HG03060 (cell line): ENCODE results near the gene CBLC.

ENCODE experiments used
- ATAC-seq: cut with Tn5 transposase; IDR thresholded peaks from one replicate; pipeline ENCODE4 v1.9.1; 2021; ENCODE audit warnings: low read depth, moderate number of reproducible peaks; ENCODE audit not compliant: unreplicated experiment

CBLC gene

DNA sequence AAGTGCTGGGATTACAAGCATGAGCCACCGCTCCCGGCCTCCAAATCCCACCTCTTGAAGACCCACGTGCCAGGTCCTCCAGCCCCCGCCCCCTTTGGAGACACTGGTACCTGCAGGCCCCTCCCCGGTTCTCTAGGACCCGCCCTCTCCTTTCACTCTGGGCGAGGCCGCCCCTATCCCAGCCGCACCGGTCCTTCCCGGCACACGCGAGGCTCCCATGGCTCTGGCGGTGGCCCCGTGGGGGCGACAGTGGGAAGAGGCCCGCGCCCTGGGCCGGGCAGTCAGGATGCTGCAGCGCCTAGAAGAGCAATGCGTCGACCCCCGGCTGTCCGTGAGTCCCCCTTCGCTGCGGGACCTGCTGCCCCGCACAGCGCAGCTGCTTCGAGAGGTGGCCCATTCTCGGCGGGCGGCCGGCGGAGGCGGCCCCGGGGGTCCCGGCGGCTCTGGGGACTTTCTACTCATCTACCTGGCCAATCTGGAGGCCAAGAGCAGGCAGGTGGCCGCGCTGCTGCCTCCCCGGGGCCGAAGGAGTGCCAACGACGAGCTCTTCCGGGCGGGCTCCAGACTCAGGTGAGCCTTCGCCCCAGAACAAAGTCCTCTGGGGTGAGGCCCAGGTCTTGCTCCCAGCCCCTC, at the start of gene CBLC:
TSS of gene CBLC (plus strand) at position 176 of the 633 bp plus-strand sequence. CDS start at position 218, 42 bp downstream.
- ATAC-seq = no peak

GRCh38 chr19:44728178-44728577, 49.5 kb upstream of the CBLC start:
- ATAC-seq = no peak

- ATAC-seq = no peak
These were observed 48.1 kb upstream of the CBLC start for GRCh38 chr19:44729516-44730033.

GRCh38 chr19:44731081-44731480, 46.6 kb upstream of the CBLC start:
- no peak for ATAC-seq

DNA sequence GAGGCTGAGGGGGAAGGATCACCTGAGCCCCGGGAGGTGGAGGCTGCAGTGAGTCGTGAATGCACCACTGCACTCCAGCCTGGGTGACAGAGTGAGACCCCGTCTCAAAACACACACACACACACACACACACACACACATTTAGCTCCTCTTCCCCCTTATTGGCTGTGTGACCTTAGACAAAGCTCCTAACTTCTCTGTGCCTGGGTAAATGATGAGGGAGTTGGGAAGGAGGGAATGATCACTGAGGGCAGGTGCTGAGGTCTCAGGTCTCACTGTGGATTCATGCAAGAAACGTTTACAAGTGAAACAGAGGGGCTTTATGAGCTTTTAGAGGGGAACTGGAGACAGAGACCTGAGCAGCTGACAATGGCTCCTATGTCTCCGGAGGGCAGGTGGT, 46.1 kb upstream of the CBLC start:
- ATAC-seq = no peak

DNA sequence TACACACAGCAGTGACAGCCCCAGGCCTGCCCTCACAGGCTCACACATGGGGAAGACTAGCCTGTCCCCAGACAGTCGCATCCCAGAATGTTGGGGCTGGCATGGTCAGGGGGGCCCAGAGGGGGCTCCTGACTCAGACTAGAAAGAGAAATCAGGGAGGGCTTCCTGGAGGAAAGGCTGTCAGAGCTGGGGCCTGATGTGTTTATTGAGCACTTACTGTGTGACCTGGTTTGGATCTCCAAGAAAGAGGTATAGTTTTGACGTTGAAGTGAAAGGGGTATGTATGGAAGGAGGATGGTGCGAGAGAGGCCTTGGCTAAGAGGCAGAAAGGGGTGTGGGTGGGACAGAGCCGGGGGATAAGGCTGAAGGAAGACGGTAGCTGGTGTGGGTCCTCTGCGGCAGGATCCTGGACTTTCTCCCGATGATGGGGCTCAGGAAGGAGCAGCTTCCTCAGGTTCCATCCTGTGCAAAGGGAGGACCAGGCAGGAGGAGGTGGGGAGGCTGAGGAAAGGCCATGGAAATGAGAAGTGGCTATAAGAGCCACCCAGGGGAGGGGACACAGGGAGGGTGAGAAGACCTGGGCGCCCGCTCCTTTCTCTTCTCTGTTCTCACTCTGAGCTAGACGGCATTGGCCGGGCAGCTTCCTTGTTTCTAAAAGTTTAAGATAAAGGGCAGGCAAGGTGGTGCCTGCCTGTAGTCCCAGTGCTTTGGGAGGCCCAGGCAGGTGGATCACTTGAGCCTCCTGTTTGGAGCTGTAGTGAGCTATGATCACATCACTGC, 45.3 kb upstream of the CBLC start:
- no peak for ATAC-seq

- no peak for ATAC-seq
These were observed 43.3 kb upstream of the CBLC start for GRCh38 chr19:44734357-44734756.

DNA sequence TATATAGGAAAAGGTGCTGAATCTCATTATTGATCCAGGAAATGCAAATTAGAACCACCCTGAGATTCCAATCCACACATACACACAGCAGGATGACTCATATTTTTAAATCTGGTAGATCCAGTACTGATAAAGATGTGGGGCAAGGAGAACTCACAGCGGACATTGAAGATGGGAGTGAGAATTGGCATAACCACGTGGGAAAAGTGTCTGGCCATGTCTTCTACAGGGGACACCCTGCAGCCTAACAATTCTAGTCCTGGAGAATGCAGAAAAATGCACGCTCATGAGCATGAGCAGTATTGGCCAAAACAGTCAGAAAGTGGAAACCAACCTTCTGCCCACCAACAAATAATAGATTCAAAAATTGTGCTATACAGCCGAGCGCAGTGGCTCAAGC, 42.7 kb upstream of the CBLC start:
- ATAC-seq = no peak

GRCh38 chr19:44737238-44738071, 40.2 kb upstream of the CBLC start:
- ATAC-seq = no peak

GRCh38 chr19:44738136-44738535, 39.6 kb upstream of the CBLC start:
- ATAC-seq = no peak

DNA sequence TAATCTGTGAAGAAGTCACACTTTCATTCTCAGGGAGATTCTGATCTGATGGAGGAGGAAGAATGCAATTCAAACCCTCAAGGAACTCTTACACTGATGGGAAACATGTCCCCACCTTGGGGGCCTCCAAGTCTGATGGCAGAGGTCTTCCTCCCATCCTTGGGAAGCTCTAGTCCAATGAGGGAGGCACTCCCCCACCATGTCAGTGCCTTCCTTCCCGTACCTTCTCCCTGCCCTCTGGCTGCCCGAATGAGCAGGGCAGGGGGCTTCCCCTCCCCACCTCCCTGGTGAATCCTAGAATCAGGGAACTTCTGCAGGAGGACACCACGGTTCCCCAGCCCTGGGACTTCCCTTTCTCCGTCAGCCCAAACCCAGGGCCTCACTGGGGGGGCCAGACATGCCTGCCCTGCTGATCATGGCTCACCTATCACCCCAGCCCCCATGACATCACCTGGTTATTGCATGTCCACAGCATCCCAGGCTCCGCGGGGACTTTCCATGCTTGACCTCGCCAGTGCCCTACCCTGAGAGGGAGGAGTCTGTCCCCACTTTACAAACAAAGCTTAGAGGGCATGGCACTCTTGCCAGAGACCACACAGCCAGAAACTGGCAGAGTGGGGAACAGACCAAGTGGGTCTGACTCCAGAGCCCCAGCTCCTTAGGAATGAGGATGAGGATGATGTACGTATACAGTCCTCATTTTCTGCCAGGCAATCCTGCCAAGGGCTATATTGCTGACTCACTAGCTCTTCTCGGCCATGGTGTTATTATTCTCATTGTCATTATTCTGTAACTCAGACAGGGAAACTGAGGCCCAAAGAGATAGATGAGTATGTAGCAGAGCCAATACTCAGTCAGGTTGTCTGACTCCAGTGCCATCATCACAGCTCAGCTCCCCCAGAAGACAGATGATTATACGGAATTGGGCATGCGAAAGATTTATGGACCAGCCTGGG, 38.8 kb upstream of the CBLC start:
- no peak for ATAC-seq

DNA sequence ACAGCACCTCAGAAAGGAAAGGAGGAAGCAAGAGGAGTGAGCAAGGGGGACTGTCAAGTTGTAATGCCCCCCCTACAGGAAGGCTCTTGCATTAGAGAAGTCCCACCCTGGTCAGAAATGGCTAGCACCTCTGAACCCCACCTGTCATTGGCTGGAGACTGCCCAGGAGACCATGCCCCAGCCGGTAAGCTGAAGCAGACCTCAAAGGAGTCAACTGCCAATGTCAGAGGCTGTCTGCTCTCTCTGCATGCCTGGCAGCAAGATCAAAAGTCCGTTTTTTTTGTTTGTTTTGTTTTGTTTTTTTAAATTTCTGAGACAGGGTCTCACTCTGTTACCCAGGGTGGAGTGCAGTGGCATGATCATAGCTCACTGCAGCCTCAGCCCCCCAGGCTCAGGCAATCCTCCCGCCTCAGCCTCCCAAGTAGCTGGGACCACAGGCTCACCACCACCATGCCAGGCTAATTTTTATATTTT, 37.3 kb upstream of the CBLC start:
- ATAC-seq = no peak

DNA sequence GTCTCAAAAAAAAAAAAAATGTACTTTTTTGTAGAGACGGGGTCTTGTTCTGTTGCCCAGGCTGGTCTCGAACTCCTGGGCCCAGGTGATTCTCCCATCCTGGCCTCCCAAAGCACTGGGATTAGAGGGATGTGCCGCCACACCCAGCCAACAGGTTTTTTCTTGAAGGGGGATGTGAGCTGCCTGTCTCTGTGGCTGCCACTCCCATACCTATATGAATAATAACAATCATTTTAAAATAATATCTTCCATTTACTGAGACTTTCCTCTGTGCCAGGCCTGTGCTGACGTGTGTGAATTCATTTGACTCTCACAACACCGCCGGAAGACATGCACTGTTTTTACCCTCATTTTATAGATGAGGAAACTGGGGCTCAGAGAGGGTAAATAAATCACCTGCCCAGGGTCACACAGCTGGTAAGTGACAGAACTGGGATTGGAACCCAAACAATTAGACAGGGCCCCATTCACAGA, 36.4 kb upstream of the CBLC start:
- no peak for ATAC-seq

DNA sequence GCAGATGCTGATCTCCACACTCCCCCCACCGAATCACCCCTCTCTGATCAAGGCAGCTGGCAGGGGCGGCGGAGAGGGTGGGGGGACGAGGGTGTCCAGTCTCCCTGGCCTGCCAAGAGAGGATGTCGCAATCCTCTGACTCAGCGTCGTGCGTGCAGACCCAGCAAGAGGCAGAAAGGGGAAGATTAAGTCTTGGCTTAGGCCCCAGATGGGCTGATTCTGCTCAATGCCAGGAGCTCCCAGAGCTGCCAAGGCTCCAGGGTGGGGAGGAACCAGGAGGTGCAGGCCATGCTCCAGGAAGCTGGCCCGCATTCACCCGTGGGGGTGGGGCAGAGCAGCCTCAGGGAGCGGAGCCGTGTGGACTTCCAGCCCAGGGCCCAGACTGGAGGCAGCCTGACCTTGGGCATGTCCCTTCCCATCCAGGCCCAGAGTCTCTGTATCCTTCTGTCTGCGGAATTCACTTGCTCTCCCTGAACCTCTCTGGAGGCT, 35.8 kb upstream of the CBLC start:
- no peak for ATAC-seq

- ATAC-seq = no peak
These were observed 35.2 kb upstream of the CBLC start for GRCh38 chr19:44742330-44743061.

GRCh38 chr19:44744871-44745332, 32.8 kb upstream of the CBLC start:
- ATAC-seq = no peak

DNA sequence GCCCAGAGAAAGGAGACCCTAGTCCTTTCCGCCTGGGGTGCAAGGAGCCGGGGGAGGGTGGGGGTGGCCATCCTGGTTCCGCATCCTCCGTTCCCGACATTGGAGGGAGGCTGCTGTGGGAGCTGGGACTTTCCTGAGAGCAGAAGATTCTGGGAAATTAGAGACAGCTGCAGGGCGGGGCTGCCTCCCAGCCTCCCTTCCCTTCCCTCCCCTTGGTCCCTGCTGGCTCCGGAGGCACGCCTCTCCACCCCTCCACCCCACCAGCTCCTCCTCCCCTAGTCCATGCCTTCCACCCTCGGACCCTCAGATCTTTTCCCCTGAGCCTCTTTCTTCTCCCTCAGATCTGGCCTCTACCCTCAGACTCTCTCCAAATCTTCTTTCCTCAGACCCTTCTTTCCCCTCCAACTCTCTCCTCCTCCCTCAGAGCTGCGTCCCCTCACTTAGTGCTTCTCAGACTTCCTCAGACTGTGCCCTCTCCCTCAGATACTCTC, 32.3 kb upstream of the CBLC start:
- ATAC-seq = no peak

GRCh38 chr19:44745887-44746600, 31.6 kb upstream of the CBLC start:
- ATAC-seq = no peak
